B cell (primary cell): ENCODE data around the gene AQP12B. TPM values are rescaled to one million over a fixed set of nuclear protein-coding genes. Genes with fewer than 3 reads are reported as not detected.

Experiments
- ATAC-seq: fragments of 200-7000 bp; cut with Tn5 transposase; one replicate; pipeline ENCODE4 v1.10.0; 2021; ENCODE audit warnings: low read depth, mild to moderate bottlenecking, moderate number of reproducible peaks, moderate library complexity
- CTCF ChIA-PET: fragments of 350-600 bp; sonication (Branson Sonifier 250); formaldehyde crosslinking; loops from one replicate; lab custom pipeline; 2021; ENCODE audit warnings: antibody characterized with exemption, inconsistent platforms; lab: Charles Lee
- POLR2A ChIA-PET: fragments of 350-600 bp; sonication (Branson Sonifier 250); formaldehyde crosslinking; loops from one replicate; lab custom pipeline; 2021; ENCODE audit warnings: antibody characterized with exemption; lab: Charles Lee
- DNase-seq: peaks from one replicate; pipeline ENCODE4 v3.0.0; 2013
- H2AFZ ChIP-seq: 2 replicates; pipeline ENCODE4 v1.6.1; 2012; ENCODE audit warnings: mild to moderate bottlenecking, low read depth, low read length; ENCODE audit not compliant: insufficient read depth, poor library complexity, severe bottlenecking
- H3K27ac ChIP-seq, 2 donors: 1 replicate in 1 of 2; 2 replicates in 1 of 2; pipeline ENCODE4 v1.5.1; 2012 to 2013; ENCODE audit warnings: low read length in 2 of 2, mild to moderate bottlenecking in 2 of 2, moderate library complexity in 1 of 2
- H3K27me3 ChIP-seq, 4 experiments: fragments of 200-600 bp in 1 of 4; sonication (generic) in 1 of 4; replicated peaks in 1 of 4; 1 replicate in 2 of 4; 2 replicates in 2 of 4; pipeline versions ENCODE4 v1.6.1 to v1.7.0; 2013 to 2016; ENCODE audit warnings: low read length in 3 of 4, mild to moderate bottlenecking in 2 of 4, mixed read lengths in 1 of 4, moderate library complexity in 1 of 4; ENCODE audit not compliant: insufficient read depth in 4 of 4, control insufficient read depth in 3 of 4; ENCODE audit errors: control extremely low read depth in 1 of 4
- H3K36me3 ChIP-seq, 2 experiments: replicated peaks in 1 of 2; 1 replicate in 1 of 2; 2 replicates in 1 of 2; pipeline versions ENCODE4 v1.6.1 to v1.7.1; 2013; ENCODE audit warnings: low read length in 1 of 2; ENCODE audit not compliant: insufficient read depth in 2 of 2, control insufficient read depth in 1 of 2; ENCODE audit errors: control extremely low read depth in 1 of 2, extremely low read depth in 1 of 2
- H3K4me1 ChIP-seq, 2 donors: fragments of 200-600 bp in 1 of 2; sonication (generic) in 1 of 2; 1 replicate in 1 of 2; 2 replicates in 1 of 2; pipeline versions ENCODE4 v1.5.1 to v1.6.1; 2013 to 2017; ENCODE audit warnings: low read length in 2 of 2; ENCODE audit not compliant: control insufficient read depth in 2 of 2, insufficient read depth in 2 of 2
- H3K4me2 ChIP-seq: replicated peaks from 2 replicates; pipeline ENCODE3; 2012; ENCODE audit warnings: mild to moderate bottlenecking, low read depth, low read length; ENCODE audit not compliant: poor library complexity, severe bottlenecking
- H3K4me3 ChIP-seq, 5 experiments: fragments of 200-600 bp in 1 of 5; sonication (generic) in 1 of 5; 1 replicate in 3 of 5; 2 replicates in 2 of 5; pipeline versions ENCODE4 v1.5.1 to v1.7.0; 2011 to 2016; ENCODE audit warnings: low read length in 4 of 5, mild to moderate bottlenecking in 4 of 5, low read depth in 2 of 5, control low read depth in 1 of 5, moderate library complexity in 1 of 5; ENCODE audit not compliant: insufficient read depth in 1 of 5; ENCODE audit errors: control extremely low read depth in 1 of 5, extremely low read depth in 1 of 5
- H3K79me2 ChIP-seq: fragments of 200-600 bp; sonication (generic); one replicate; pipeline ENCODE4 v1.6.0; 2016; ENCODE audit warnings: low read length; ENCODE audit not compliant: control insufficient read depth, insufficient read depth
- H3K9ac ChIP-seq: fragments of 200-600 bp; sonication (generic); 2 replicates; pipeline ENCODE4 v1.6.1; 2017; ENCODE audit warnings: mild to moderate bottlenecking, low read length, moderate library complexity
- H3K9me3 ChIP-seq, 3 donors: one replicate each; pipeline versions ENCODE4 v1.6.1 to v1.7.1; 2013; ENCODE audit warnings: low read length in 2 of 3; ENCODE audit not compliant: control insufficient read depth in 2 of 3, insufficient read depth in 1 of 3; ENCODE audit errors: control extremely low read depth in 1 of 3
- H4K20me1 ChIP-seq: 2 replicates; pipeline ENCODE4 v1.6.0; 2012; ENCODE audit warnings: mild to moderate bottlenecking, low read length; ENCODE audit not compliant: insufficient read depth, control insufficient read depth, poor library complexity, severe bottlenecking
- H3K27ac Mint-ChIP-seq: one replicate; pipeline ENCODE4 v1.8.0; 2021; ENCODE audit warnings: mixed read lengths
- H3K27me3 Mint-ChIP-seq: one replicate; pipeline ENCODE4 v1.8.0; 2021; ENCODE audit warnings: mixed read lengths
- H3K4me1 Mint-ChIP-seq: one replicate; pipeline ENCODE4 v1.8.0; 2021; ENCODE audit warnings: mixed read lengths
- H3K4me3 Mint-ChIP-seq: one replicate; pipeline ENCODE4 v1.8.0; 2021; ENCODE audit warnings: mixed read lengths
- H3K9me3 Mint-ChIP-seq: one replicate; pipeline ENCODE4 v1.8.0; 2022; ENCODE audit warnings: mixed read lengths; ENCODE audit not compliant: insufficient read depth
- EZH2 ChIP-seq: IDR thresholded peaks from 2 replicates; pipeline ENCODE4 v1.6.1; 2012; ENCODE audit warnings: borderline replicate concordance, low read depth, mild to moderate bottlenecking, moderate library complexity, low read length; ENCODE audit not compliant: insufficient read depth, poor library complexity, severe bottlenecking
- WGBS: methylation state at CpG from one replicate; pipeline ENCODE4 v1.1.5; 2013; ENCODE audit warnings: missing lambda C conversion rate; ENCODE audit not compliant: insufficient coverage; 5-methylcytosine and 5-hydroxymethylcytosine counted together
- intact Hi-C: fragments of 100-400 bp; cut with micrococcal nuclease; formaldehyde crosslinking; loops from one replicate; pipeline ENCODE4 v1.10.0; 2022
- polyA plus RNA-seq: library from polyadenylated mRNA; depleted of rRNA; stranded (reverse); fragments of >200 nt; gene quantifications from 2 replicates; pipeline ENCODE4 v1.2.3, GENCODE V29; 2012
- total RNA-seq, 2 donors: library from RNA; stranded (reverse); fragments of 120-200 nt in 1 of 2; gene quantifications; 1 replicate in 1 of 2; 2 replicates in 1 of 2; pipeline versions ENCODE4 v1.2.3 to v1.2.4, GENCODE V29; 2013 to 2022
- TF ChIP-seq, protein P1 (sequence below): fragments of 200-600 bp; IDR thresholded peaks from one replicate; pipeline ENCODE4 v1.8.0; 2022; ENCODE audit warnings: antibody characterized with exemption, mild to moderate bottlenecking

AQP12B gene
- total and polyA plus RNA-seq, 2 donors (not counting 1 experiment from before 2014, with no cell fraction given) = not detected

DNA sequence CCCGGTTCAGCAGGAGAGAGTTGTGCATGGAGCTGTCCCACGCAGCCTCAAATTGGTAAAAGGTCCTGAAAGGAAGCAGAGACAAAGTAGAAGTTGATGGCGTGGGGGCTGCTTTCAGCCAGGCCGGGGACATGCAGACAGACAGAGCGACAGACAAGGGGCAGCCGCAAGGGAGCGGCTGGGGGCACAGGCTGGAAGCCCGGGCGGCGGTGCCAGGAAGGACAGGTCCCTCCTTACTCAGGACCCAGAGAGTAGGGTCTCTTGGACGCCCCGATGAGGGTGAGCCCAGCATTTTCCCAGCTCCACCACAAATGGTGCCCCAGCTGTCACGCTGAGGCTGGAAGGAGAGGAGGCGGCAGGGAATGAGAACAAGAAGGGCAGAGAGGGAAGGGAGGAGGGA is 44.2 kb upstream of the AQP12B start:
- H3K27ac Mint-ChIP-seq = no peak overlapping the region
- DNase-seq (no peak), ATAC-seq (no peak)
- ChIA-PET POLR2A (no interaction called here), CTCF (no interaction called here)
- TF ChIP-seq EZH2 = no peak
- TF ChIP-seq, protein P1, sequence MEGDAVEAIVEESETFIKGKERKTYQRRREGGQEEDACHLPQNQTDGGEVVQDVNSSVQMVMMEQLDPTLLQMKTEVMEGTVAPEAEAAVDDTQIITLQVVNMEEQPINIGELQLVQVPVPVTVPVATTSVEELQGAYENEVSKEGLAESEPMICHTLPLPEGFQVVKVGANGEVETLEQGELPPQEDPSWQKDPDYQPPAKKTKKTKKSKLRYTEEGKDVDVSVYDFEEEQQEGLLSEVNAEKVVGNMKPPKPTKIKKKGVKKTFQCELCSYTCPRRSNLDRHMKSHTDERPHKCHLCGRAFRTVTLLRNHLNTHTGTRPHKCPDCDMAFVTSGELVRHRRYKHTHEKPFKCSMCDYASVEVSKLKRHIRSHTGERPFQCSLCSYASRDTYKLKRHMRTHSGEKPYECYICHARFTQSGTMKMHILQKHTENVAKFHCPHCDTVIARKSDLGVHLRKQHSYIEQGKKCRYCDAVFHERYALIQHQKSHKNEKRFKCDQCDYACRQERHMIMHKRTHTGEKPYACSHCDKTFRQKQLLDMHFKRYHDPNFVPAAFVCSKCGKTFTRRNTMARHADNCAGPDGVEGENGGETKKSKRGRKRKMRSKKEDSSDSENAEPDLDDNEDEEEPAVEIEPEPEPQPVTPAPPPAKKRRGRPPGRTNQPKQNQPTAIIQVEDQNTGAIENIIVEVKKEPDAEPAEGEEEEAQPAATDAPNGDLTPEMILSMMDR = no peak
- Histone ChIP-seq H2AFZ (no peak overlapping the region), H4K20me1 (no peaks in the 10 kb centered on the region), H3K36me3 (no peaks in the 10 kb centered on the region), H3K4me2 (no peak overlapping the region), H3K9ac (no peak overlapping the region), H3K4me3 (no peak overlapping the region), H3K27me3 (peaks cover 0 to 7% (median 0%) of the 10 kb centered on the region in 4 experiments), H3K4me1 (no peaks in the 10 kb centered on the region), H3K9me3 (no peaks in the 10 kb centered on the region), H3K27ac (no peak overlapping the region), H3K79me2 (no peaks in the 10 kb centered on the region)
- peaks cover 7% of the 10 kb centered on the region for H3K27me3 Mint-ChIP-seq
- no peaks in the 10 kb centered on the region for H3K9me3 Mint-ChIP-seq
- intact Hi-C loops = no loop called here
- 98% methylated on average over 12 of the region's 14 CpGs for WGBS
- no peak overlapping the region for H3K4me3 Mint-ChIP-seq
- no peaks in the 10 kb centered on the region for H3K4me1 Mint-ChIP-seq

DNA sequence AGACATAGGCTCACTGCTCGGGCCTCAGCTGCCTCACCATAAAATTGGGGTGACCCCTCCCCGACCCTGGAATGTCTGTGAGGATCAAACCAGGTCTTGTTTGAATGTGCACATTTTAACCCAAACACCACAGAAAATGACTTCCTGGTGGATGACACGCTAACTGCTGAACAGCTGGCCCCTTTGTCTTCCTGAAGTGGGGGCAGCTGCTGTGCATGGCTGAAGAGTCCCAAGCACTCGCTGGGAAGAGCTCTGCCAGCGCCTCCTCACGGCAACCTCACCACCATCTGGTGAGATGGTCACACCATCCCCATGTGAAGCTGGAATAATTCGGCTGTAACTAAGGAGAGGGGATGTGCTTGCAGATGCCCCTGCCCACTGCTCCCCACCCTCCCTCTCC is 43.0 kb upstream of the AQP12B start:
- no peak overlapping the region for H2AFZ ChIP-seq
- no peak for ATAC-seq
- peaks cover 0 to 7% (median 0%) of the 10 kb centered on the region in 4 experiments for H3K27me3 ChIP-seq
- Mint-ChIP-seq H3K9me3 (no peaks in the 10 kb centered on the region), H3K27me3 (peaks cover 7% of the 10 kb centered on the region), H3K4me3 (no peak overlapping the region), H3K4me1 (no peaks in the 10 kb centered on the region), H3K27ac (no peak overlapping the region)
- ChIA-PET POLR2A (no interaction called here), CTCF (no interaction called here)
- H3K36me3 ChIP-seq = no peaks in the 10 kb centered on the region
- no peaks in the 10 kb centered on the region for H3K79me2 ChIP-seq
- 57% methylated on average over 4 of the region's 7 CpGs for WGBS
- intact Hi-C loops = no loop called here
- H3K9ac ChIP-seq = no peak overlapping the region
- TF ChIP-seq, protein P1 = no peak
- no peak for TF ChIP-seq EZH2
- no peaks in the 10 kb centered on the region for H4K20me1 ChIP-seq
- no peak overlapping the region for H3K27ac ChIP-seq
- no peaks in the 10 kb centered on the region for H3K9me3 ChIP-seq
- H3K4me1 ChIP-seq = no peaks in the 10 kb centered on the region
- H3K4me2 ChIP-seq = no peak overlapping the region
- no peak for DNase-seq
- H3K4me3 ChIP-seq = no peak overlapping the region
